Ecto neural progenitor cell (in vitro differentiated cells): Measurements from ENCODE around the gene IFNAR2.
"Not testable (repeated sequence)": the region's sequence is repeated elsewhere in the genome, so short reads cannot be mapped to it uniquely, and the experiment has no call there.

Experiments used
- DNase-seq: peaks from one replicate; pipeline ENCODE4 v3.0.0-alpha.2; 2018; ENCODE audit warnings: low spot score

IFNAR2 gene

DNA sequence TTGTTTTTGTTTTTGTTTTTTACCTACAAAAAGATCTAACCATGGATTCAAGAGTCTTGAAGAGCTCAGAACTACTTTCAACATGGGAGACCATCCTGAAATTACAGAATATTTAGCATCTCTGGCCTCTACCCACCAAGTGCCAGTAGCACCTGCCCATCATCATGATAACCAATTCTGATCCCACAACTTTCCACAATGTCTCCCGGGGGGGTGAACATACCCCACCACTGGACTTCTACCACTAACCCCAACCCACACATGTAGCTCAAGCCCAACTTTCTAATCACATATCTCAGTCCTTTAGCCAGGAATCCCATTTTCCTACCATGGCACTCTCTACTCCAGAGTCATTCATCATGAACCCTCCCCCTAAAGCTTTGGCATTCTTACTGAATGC lies 15.7 kb upstream of the IFNAR2 start:
- DNase-seq: no peak

DNA sequence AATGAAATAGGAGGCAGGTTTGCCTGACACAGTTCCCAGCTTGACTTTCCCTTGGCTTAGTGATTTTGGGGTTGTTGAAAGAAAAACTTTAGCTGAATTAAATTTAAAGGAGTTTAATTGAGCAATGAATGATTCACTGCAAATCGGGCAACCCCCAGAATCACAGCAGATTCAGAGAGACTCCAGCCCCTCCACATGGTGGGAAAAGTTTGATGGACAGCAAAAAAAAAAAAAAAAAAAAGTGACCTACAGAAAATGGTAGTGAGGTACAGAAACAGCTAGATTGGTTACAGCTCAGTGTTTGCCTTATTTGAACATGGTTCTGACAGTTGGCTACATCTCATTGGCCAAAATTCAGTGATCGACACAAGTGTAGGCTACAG lies 12.6 kb upstream of the IFNAR2 start:
- no peak for DNase-seq

DNA sequence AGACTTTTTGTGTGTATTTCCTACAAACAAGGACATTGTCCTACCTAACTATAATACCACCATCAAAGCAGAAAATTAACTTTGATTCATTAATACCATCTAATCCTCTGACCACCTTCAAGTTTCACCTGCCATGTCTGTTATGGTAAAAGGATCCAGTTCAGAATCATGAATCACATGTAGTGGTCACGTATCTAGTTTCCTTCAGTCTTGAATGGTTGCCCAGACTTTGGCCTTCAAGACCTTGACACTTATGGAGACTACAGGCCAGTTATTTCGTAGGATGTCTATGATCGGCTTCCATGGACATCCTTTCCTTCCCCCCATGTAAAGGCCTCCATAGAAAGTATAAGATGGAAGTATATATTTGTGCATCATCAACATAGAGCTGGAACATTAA lies 10.4 kb upstream of the IFNAR2 start:
- no peak for DNase-seq

GRCh38 chr21:33219954-33220353 lies 9.8 kb upstream of the IFNAR2 start:
- DNase-seq: no peak

- DNase-seq: not testable (repeated sequence)
Observed at GRCh38 chr21:33225376-33225775, 4.4 kb upstream of the IFNAR2 start.

DNA sequence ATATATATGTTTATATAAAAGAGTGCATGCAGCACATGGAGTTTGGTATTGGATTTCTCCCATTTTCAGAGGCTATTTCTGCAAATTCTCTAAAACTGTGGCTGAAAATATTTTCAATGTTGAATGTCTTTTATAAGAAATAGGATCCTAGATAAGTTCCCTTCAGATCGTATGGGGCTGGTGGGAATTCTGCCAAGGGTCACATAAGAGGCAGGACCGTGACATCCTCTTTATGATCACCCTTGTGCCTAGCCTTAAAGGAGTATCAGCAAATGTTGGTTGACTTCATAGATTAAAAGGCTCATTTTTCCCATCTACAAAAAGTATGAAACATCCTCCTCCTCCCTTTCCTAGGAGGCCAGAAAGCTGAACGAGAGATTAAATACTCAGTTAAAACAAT lies 1.3 kb upstream of the IFNAR2 start:
- no peak for DNase-seq

DNA sequence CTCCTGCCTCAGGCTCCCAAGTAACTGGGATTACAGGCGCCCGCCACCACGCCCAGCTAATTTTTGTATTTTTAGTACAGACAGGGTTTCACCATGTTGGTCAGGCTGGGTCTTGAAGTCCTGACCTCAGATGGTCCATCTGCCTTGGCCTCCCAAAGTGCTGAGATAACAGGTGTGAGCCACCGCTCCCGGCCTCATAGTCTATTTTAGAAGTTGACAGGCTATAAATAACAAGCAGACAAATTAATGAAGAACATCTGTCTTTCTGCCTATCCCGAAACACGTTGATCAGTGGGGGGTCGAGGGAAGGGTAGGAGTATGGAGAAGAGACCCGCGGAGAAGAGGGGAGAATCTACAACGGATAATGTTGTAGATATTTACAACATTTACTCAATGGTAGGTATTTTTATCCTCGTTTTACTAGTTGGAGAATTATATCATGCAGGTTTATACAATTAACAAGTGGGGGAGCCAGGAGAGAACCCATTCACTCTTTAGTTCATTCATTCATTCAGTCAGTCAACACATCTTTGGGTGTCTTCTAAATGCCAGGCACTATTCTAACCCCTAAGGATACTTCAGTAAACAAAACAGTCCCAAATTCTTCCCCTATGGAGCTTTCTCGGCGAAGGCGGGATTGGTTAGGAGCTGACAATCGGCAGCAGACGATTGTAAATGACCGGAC lies 497 bp upstream of the IFNAR2 start:
- no peak for DNase-seq

DNA sequence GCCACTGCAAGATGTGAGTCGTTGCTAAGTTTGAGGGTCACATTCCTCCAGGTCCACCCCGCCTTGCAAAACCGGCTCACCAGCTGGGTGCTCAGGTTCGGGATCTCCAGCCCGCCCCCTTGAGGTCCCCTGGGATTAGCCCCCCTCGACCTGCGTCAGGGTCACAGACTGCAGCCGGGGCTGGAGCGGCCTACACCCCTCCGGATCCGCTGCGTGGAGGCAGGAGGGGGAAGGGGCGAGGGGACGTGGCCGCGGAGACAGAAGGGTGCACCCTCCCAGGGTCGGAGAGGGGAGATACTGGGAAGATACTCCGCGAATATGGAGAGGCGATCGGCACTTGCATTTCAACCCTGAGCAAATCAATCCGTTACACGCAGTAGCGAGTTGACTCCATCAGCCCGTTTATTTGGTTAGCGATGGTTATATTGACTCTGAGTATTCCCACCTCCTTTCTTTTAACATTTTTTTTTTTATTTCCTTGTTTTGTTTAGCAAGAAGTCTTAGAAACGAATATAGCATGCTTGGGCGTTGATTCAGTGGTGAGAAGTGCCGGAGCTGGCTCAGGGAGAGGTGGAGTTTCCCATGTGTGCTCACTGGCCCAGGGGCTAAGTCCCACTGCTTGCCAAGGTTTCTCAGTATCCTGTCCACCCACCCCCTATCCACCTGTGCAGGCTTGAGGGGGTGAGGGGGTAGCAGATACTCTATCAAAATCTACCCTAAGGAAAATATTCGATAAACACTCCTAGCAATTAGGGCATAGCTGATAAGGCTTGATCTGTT lies 997 bp downstream of the IFNAR2 start:
- peak; percentile 77 for DNase-seq

GRCh38 chr21:33231526-33231925 lies 1.8 kb downstream of the IFNAR2 start:
- no peak for DNase-seq

DNA sequence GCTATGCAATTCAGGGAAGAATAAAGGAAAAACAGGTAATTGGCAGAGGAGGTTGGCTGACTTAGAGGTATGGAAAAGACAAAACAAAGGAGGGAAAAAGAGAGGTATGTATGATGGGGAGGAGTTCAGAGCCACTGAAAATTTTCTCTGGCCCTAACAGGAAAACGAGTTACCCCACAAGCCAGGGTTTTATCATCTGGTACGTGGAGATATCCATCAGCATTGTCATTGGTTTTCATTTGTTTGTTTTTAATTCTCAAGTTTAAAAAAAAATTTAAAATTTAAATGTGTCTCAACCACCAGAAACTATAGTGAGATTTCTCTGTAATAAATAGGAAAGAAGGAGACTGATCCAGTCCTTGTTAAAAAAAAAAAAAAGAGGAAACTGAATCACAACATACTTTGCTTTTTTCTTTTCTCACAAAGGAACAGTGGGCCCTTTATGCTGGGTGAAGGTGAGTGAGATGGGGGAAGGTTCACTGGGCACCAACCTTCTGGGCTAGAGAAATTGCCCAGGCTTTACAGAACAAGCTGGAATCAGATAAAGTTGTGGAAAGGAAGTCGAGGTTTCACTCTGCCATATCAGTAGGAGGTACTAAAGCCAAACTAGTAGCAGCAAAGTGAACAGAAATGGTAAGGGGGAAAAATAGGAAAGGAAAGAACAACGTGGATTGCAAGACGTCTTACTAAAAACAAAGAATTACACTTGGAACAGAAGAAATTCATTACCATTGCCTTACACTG lies 2.7 kb downstream of the IFNAR2 start:
- DNase-seq: no peak

DNA sequence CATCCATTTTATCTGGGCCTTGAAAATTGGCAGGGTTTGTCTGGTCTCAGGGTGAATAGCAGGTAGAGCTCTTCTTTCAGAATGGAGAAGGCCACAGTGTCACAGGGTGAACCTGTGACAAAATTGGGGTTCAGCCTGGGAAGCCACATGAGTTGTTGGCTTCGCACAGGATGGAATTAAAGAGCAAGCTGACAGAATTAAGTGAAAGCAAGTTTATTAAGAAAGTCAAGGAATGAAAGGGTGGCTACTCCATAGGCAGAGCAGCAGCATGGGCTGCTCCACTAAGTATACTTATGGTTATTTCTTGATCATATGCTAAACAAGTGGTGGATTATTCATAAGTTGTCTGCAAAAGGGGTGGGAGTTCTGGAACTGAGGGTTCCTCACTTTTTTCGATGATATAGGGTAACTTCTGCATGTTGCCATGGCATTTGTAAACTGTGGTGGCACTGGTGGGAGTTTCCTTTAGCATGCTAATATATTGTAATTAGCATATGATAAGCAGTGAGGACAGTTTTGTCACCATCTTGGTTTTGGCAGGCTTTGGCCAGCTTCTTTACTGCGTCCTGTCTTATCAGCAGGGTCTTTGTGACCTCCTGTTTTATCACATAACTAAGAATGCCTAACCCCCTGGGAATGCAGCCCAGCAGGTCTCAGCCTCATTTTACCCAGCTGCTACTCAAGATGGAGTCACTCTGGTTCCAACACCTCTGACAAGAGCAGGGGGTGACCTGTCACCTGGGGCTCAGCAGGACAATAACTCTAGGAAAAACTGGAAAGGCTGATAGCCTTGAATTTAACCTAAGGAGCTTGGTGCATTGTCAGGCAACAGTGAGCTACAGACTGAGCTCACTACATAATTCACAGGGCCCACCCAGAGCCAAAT lies 5.1 kb downstream of the IFNAR2 start:
- DNase-seq: no peak

DNA sequence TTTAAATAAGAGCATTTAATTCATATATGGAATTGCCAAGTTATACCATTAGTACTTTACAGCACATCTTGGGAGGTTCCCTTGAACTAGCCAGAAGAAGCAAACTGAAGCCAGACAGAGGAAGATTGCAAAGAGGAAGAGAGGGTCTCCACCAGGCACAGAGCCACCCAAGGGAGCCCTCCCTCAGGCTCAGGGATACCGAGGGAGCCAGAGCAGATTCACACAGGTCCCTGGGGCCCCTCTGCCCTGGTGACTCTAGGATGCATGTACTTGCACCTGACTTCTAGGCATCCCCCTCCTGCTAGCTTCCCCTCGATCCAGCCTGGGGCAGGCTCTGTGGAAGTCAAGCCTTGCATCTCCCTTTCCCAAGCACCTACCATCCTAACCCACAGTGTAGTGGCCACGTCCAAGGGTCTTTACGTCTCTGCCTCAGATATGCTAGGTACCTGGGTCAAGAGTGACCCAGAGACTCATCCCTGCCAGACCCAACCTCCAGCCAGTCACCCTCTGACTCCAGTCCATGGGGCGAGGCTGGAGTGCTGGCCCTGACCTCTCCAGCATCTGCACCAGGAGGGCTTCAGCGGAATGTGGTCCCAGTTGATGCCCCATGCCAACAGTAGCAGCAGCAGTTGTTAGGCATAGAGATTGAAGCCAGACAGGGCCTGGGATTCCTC lies 6.4 kb downstream of the IFNAR2 start:
- no peak for DNase-seq

GRCh38 chr21:33236766-33237165 lies 7.0 kb downstream of the IFNAR2 start:
- DNase-seq: no peak

DNA sequence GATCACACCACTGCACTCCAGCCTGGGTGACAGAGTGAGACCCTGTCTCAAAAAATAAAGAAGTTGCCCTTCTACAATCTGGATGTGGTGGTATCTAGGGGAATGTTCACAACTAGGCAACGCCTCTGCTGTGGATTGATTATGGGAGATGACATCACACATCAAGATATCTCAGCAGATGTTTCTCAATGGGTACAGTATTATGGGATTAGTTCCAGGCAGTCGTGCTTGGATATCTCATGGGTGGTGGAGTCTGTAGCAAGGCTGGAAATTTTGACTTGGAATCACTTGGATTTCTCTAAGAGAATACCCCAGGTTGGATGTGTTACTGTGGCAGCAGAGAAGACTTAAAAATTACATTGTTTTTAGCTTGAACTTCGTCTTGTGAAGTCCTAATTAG lies 7.7 kb downstream of the IFNAR2 start:
- no peak for DNase-seq

- no peak for DNase-seq
Observed at GRCh38 chr21:33238146-33238545, 8.4 kb downstream of the IFNAR2 start.

DNA sequence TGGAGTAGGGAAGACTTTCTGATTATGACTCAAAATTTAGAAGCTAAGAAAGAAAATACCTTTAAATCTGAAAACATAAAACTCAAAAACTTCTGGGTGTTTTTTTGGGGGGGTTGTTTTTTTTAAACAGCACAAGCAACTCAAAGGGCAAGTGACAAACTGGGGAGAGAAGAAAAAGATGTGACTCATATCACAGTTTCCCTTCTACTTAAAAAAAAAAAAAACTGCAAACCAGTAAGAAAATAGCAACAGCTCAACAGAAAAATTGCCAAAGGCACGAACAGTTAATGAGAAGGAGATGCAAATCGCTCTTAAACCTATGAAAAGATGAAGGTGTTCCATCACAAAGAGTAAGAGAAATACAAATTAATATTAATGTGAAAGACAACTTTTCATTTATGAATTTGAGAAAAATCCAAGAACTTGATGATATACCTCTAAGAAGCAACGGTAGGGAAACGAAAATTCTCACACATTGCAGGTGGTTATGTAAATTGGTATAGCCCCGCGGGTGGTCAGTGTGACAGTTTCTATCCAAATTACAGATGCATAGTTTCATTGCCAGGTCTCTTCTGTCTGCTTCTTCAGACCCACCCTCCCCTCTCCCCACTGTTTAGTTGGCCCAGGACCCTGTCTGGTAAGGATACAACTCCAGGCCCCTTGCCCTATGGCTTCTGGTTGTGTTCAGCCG lies 9.0 kb downstream of the IFNAR2 start:
- no peak for DNase-seq

GRCh38 chr21:33239559-33240127 lies 9.9 kb downstream of the IFNAR2 start:
- DNase-seq: not testable (repeated sequence)

- no peak for DNase-seq
Observed at GRCh38 chr21:33240404-33240803, 10.7 kb downstream of the IFNAR2 start.

DNA sequence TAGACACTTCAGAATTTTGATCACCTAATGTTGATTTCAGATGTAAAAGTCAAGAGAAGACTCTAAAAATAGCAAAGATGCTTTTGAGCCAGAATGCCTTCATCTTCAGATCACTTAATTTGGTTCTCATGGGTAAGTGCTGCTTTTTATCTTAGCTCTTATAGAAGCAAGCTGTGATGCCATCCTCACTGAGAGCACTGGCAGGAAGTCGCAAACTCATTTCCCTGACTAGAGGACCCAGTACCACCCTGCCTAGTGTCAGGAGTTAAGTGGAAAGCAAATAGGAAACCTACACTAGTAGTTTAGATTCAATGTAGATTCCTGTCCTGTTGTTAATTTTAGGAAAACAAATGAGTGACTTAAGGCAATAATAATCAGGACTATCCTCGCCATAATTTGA lies 12.1 kb downstream of the IFNAR2 start:
- DNase-seq: no peak

- not testable (repeated sequence) for DNase-seq
Observed at GRCh38 chr21:33242846-33243245, 13.1 kb downstream of the IFNAR2 start.
